Mammary epithelial cell (primary cell): ENCODE data around the gene PDGFA.

Experiments
- CTCF ChIP-seq, 2 donors: IDR thresholded peaks in 1 of 2; conservative IDR thresholded peaks in 1 of 2; 2 replicates each; pipeline ENCODE4 v1.5.1; 2011 to 2012; ENCODE audit warnings: inconsistent platforms in 2 of 2, low read length in 2 of 2, mild to moderate bottlenecking in 2 of 2, control low read depth in 1 of 2, low read depth in 1 of 2; ENCODE audit not compliant: insufficient read depth in 1 of 2; ENCODE audit errors: extremely low read depth in 1 of 2
- EZH2 ChIP-seq: IDR thresholded peaks from 2 replicates; pipeline ENCODE4 v1.6.1; 2012; ENCODE audit warnings: low read length, inconsistent platforms, borderline replicate concordance

GRCh38 chr7:538764-539685 is 19.4 kb upstream of the PDGFA start:
- TF ChIP-seq CTCF (conservative IDR thresholded peaks at IDR 0.05 in 1 of 2, IDR thresholded peaks at IDR 0.05 in 1 of 2; ENCODE audit: extremely low read depth in 1 of 2, insufficient read depth in 1 of 2, low read depth in 1 of 2, low read length in 2 of 2) (peak in 1 of 2 donors; percentile 12), EZH2 (no peak)
